Left ventricle myocardium superior (tissue), 1 donor: ENCODE results near the gene TTC24. TPM values are rescaled to one million over a fixed set of nuclear protein-coding genes. Genes with fewer than 3 reads are reported as not detected.
"Not testable (repeated sequence)": the region's sequence is repeated elsewhere in the genome, so short reads cannot be mapped to it uniquely, and the experiment has no call there.

Source experiments
- ATAC-seq: fragments of 200-7000 bp; cut with Tn5 transposase; one replicate; pipeline ENCODE4 v1.9.1; 2020; ENCODE audit warnings: mild to moderate bottlenecking, moderate library complexity
- DNase-seq: peaks from one replicate; pipeline ENCODE4 v3.0.0-alpha.2; 2020
- intact Hi-C: fragments of 100-400 bp; cut with micrococcal nuclease; formaldehyde crosslinking; loops from one replicate; pipeline ENCODE4 v1.11.0; 2022
- total RNA-seq: library from RNA; stranded (reverse); fragmentation: NEBNext Ultra II Directional; extraction: Animal tissue kit (Norgen Biotek cat#: 25700); gene quantifications from one replicate; pipeline ENCODE4 v1.2.1, GENCODE V29; 2021
- donor health status: DM: no; HTN: yes; CAD: no; lungs with severe emphysema.

TTC24 gene
- total RNA-seq, 1 donor from 2014 or later, result not detected

GRCh38 chr1:156552937-156553336, 26.6 kb upstream of the TTC24 start:
- DNase-seq, result peak; percentile 45
- peak; percentile 50 for ATAC-seq

GRCh38 chr1:156553860-156554485, 25.6 kb upstream of the TTC24 start:
- peak; percentile 38 for ATAC-seq
- peak; percentile 47 for DNase-seq
- intact Hi-C loops, result no loop called here

More at GRCh38 chr1:156552937-156553336, 26.6 kb upstream of the TTC24 start:
- intact Hi-C loops, result not testable (repeated sequence)

GRCh38 chr1:156554971-156555370, 24.6 kb upstream of the TTC24 start:
- ATAC-seq (no peak), DNase-seq (no peak)
- intact Hi-C loops, result no loop called here

- intact Hi-C loops, result no loop called here
- no peak for ATAC-seq
- no peak for DNase-seq
Measured at GRCh38 chr1:156555715-156556114, 23.8 kb upstream of the TTC24 start.

- intact Hi-C loops, result no loop called here
- DNase-seq, result no peak
- ATAC-seq, result no peak
Measured at GRCh38 chr1:156556354-156556753, 23.2 kb upstream of the TTC24 start.

GRCh38 chr1:156559086-156559796, 20.3 kb upstream of the TTC24 start:
- ATAC-seq, result no peak
- DNase-seq, result no peak
- intact Hi-C loops, result no loop called here

GRCh38 chr1:156559797-156560385, 19.6 kb upstream of the TTC24 start:
- intact Hi-C loops, result no loop called here
- DNase-seq, result no peak
- ATAC-seq, result no peak

- peak; percentile 86 for ATAC-seq
- peak; percentile 49 for DNase-seq
- intact Hi-C loops, result no loop called here
Measured at GRCh38 chr1:156560585-156561163, 18.8 kb upstream of the TTC24 start.

GRCh38 chr1:156565519-156565918, 14.0 kb upstream of the TTC24 start:
- DNase-seq (no peak), ATAC-seq (no peak)
- intact Hi-C loops, result no loop called here

- ATAC-seq (no peak), DNase-seq (no peak)
- intact Hi-C loops, result no loop called here
Measured at GRCh38 chr1:156566436-156566835, 13.1 kb upstream of the TTC24 start.

GRCh38 chr1:156571261-156571852, 8.2 kb upstream of the TTC24 start:
- DNase-seq (no peak), ATAC-seq (no peak)
- intact Hi-C loops, result no loop called here

- DNase-seq (peak; percentile 84), ATAC-seq (peak; percentile 96)
- intact Hi-C loops, result no loop called here
Measured at GRCh38 chr1:156571919-156572662, 7.4 kb upstream of the TTC24 start, which contains the start of gene IQGAP3. TSS of gene IQGAP3 (minus strand) at chr1:156572565. CDS start at chr1:156572529, 36 bp downstream.

- no peak for ATAC-seq
- intact Hi-C loops, result no loop called here
- DNase-seq, result no peak
Measured at GRCh38 chr1:156572663-156573018, 6.9 kb upstream of the TTC24 start.

GRCh38 chr1:156574039-156574633, 5.4 kb upstream of the TTC24 start:
- DNase-seq, result no peak

GRCh38 chr1:156577550-156577949, 2.0 kb upstream of the TTC24 start:
- intact Hi-C loops, result no loop called here

More at GRCh38 chr1:156574039-156574633, 5.4 kb upstream of the TTC24 start:
- intact Hi-C loops, result no loop called here
- no peak for ATAC-seq

GRCh38 chr1:156578055-156578454, 1.5 kb upstream of the TTC24 start:
- no peak for DNase-seq
- intact Hi-C loops, result no loop called here

More at GRCh38 chr1:156577550-156577949, 2.0 kb upstream of the TTC24 start:
- no peak for ATAC-seq
- no peak for DNase-seq

GRCh38 chr1:156581661-156582387, 2.3 kb downstream of the TTC24 start:
- DNase-seq, result no peak
- intact Hi-C loops, result no loop called here
- no peak for ATAC-seq

More at GRCh38 chr1:156578055-156578454, 1.5 kb upstream of the TTC24 start:
- ATAC-seq, result no peak
